C4-2B (cell line): Measurements from ENCODE around the gene PCBP4.

Experiments
- H3K27ac ChIP-seq: fragments of 450-650 bp; 2 replicates; pipeline ENCODE4 v1.5.1; 2017
- ZFX ChIP-seq: fragments of 450-650 bp; IDR thresholded peaks from 2 replicates; pipeline ENCODE4 v1.6.1; 2017
- TF ChIP-seq, protein P1 (sequence below): fragments of 450-650 bp; conservative IDR thresholded peaks from 2 replicates; pipeline ENCODE4 v1.5.1; 2017; ENCODE audit warnings: mild to moderate bottlenecking

PCBP4 gene

DNA sequence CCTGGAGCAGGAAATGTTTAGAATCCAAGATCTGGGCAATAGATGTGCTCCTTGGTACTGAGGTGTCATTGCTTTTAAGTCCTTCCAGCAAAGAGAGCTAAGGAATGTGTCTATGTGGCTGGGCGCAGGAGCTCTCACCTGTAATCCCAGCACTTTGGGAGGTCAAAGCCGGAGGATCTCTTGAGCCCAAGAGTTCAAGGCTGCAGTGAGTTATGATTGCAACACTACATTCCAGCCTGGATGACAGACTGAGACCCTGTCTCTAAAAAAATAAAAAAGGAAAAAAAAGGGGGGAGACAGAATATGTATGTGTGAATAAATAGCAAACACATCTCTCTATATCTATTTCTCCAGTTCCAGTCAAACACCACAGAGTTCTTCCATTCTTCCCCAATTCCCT lies 16.4 kb downstream of the PCBP4 start:
- no peak for TF ChIP-seq ZFX
- TF ChIP-seq, protein P1, sequence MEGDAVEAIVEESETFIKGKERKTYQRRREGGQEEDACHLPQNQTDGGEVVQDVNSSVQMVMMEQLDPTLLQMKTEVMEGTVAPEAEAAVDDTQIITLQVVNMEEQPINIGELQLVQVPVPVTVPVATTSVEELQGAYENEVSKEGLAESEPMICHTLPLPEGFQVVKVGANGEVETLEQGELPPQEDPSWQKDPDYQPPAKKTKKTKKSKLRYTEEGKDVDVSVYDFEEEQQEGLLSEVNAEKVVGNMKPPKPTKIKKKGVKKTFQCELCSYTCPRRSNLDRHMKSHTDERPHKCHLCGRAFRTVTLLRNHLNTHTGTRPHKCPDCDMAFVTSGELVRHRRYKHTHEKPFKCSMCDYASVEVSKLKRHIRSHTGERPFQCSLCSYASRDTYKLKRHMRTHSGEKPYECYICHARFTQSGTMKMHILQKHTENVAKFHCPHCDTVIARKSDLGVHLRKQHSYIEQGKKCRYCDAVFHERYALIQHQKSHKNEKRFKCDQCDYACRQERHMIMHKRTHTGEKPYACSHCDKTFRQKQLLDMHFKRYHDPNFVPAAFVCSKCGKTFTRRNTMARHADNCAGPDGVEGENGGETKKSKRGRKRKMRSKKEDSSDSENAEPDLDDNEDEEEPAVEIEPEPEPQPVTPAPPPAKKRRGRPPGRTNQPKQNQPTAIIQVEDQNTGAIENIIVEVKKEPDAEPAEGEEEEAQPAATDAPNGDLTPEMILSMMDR: no peak
- no peak overlapping the region for H3K27ac ChIP-seq

DNA sequence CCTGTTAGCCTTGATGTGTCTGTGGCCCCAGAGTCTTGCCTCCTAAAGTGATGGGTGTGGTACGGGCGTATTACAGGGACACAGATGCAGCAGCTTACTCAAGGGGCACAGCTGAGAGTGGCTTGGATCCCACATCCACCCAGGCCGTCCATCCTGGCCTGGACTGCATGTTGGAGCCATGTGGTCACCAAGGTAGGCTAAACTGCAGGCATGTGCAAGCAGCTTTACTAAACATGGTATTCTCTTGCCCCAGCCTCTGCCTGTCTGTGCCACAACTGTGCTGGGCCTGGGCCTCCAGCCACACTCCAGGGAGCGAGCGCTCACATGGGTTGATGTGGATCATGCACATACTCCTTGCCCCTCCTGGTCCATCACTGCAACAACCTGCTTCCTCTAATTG lies 18.1 kb downstream of the PCBP4 start:
- no peak overlapping the region for H3K27ac ChIP-seq
- TF ChIP-seq, protein P1: no peak
- no peak for TF ChIP-seq ZFX

DNA sequence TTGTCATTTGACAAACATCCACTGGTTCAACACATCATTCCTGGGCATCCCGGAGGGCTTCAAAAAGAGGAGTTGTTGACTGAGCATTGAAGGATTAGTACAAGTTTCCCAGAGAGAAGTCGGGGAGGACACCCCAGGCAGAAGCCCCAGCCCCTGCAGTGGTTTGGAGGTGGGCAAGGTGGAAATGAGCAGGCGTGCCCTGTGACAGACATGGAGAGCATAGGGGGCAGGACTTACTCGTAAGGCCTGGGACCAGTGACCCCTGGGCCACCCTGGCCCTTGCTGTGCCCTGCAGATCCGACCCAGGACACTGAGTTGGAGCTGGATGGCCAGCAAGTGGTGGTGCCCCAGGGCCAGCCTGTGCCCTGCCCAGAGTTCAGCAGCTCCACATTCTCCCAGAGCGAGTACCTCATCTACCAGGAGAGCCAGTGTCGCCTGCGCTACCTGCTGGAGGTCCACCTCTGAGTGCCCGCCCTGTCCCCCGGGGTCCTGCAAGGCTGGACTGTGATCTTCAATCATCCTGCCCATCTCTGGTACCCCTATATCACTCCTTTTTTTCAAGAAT lies 19.2 kb downstream of the PCBP4 start:
- no peak for TF ChIP-seq ZFX
- TF ChIP-seq, protein P1: no peak
- no peak overlapping the region for H3K27ac ChIP-seq

DNA sequence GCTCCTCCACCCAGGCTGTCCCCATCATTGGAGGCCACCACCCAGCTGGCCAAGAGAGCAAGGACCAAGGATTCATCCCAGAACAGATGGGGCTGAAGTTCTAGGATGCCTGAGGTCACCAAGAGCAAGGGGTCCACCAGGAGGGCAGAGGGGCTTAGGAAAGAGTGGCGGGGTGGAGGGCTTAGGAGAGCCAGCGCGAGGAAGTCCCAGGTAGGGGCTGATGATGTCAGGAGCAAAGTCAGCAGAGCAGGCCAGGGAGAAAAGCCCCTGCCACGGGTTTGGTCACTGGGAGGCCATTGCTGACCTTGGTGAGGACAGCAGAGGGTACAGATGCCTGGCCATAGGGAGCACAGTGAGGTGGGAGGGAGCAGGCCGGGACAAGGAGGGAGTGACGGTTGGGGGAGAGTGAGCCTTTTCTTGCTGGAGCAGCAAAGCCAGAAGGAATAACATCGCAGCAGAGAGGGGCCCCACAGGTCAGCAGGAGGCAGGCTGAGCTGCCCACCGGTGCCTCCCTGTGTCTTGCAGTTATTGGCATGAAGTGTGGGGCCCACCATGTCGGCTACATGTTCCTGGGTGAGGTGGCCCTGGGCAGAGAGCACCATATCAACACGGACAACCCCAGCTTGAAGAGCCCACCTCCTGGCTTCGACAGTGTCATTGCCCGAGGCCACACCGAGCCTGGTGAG lies 19.9 kb downstream of the PCBP4 start:
- H3K27ac ChIP-seq: no peak overlapping the region
- TF ChIP-seq, protein P1: no peak
- TF ChIP-seq ZFX: no peak

DNA sequence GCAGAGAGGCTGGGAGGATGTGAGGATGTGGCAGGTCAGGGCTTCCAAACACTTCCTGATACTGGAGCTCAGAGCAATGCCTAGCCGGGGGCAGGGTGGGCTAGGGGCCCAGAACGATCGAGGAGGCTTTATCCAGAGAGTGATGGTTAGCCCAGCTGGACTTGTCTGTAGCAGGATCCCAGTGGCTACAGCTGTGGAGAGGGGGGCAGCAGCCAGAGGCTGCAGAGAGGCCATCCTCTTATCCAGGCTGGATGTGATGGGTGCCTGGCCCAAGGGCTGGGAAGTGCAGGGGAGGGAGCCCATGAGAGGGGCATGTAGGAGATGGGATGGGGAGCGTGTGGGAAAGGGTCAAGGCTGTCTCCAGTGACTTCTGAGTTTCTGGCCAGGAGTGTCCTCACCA lies 20.5 kb downstream of the PCBP4 start:
- no peak for TF ChIP-seq ZFX
- TF ChIP-seq, protein P1: no peak
- no peak overlapping the region for H3K27ac ChIP-seq

DNA sequence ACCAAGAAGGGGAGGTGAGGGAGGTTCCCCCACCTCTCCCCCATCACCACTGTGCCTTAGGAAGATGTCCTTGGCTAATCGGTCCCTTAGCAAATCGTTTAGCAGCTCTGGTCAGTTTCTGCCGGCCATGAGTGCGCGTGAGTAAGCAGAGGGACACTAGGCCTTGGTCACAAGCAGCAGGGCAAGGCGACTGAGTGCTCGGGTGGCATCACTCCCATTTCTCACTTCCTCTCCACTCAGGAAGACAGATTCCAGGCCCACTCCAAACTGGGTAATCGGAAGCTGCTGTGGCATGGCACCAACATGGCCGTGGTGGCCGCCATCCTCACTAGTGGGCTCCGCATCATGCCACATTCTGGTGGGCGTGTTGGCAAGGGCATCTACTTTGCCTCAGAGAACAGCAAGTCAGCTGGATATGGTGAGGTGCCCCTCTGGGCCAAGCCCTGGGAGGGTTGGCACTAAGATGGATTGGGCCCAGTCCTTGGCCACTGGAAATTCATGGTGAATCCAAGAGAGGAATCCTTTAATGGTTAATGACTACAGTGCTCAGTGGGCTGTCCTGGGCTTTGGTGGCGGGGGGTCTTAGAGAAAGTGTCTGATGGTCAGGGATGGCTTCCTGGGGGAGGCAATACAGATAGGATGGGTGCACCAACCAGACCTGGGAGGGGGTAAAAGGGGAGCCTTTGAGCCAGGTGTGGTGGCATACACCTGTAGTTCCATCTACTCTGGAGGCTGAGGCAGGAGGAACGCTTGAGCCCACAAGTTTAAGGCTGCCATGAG lies 21.1 kb downstream of the PCBP4 start:
- TF ChIP-seq, protein P1: no peak
- TF ChIP-seq ZFX: no peak
- no peak overlapping the region for H3K27ac ChIP-seq
